IPS DF 6.9 (cell line): ENCODE results near the gene CEP97.
"Not testable (repeated sequence)": the region's sequence is repeated elsewhere in the genome, so short reads cannot be mapped to it uniquely, and the experiment has no call there.

ENCODE experiments used
- DNase-seq: peaks from one replicate; pipeline ENCODE4 v3.0.0-alpha.2; 2013; ENCODE audit warnings: low read depth, low spot score
- H3K27ac ChIP-seq: one replicate; pipeline ENCODE4 v1.5.1; 2013; ENCODE audit warnings: low read length, control low read depth
- H3K27me3 ChIP-seq: 2 replicates; pipeline ENCODE4 v1.6.1; 2013; ENCODE audit warnings: mild to moderate bottlenecking, low read length; ENCODE audit not compliant: control insufficient read depth, insufficient read depth
- H3K36me3 ChIP-seq: 2 replicates; pipeline ENCODE4 v1.6.1; 2013; ENCODE audit warnings: low read length; ENCODE audit not compliant: control insufficient read depth, insufficient read depth
- H3K4me1 ChIP-seq: 2 replicates; pipeline ENCODE4 v1.6.1; 2013; ENCODE audit warnings: low read length; ENCODE audit not compliant: control insufficient read depth, insufficient read depth
- H3K4me3 ChIP-seq: 2 replicates; pipeline ENCODE4 v1.5.1; 2013; ENCODE audit warnings: mild to moderate bottlenecking, low read length
- H3K9me3 ChIP-seq: 2 replicates; pipeline ENCODE4 v1.6.1; 2013; ENCODE audit warnings: low read length, inconsistent platforms; ENCODE audit not compliant: control insufficient read depth, insufficient read depth
- WGBS: extraction: QIAGEN DNeasy Blood & Tissue Kit; methylation state at CpG from one replicate; pipeline ENCODE4 v1.1.7; 2013; ENCODE audit warnings: mixed read lengths, missing lambda C conversion rate; ENCODE audit not compliant: insufficient read length, insufficient coverage; 5-methylcytosine and 5-hydroxymethylcytosine counted together

The CEP97 gene

GRCh38 chr3:101702726-101703125 is 21.7 kb upstream of the CEP97 start:
- no peak for DNase-seq
- no peaks in the 10 kb centered on the region for H3K27me3 ChIP-seq
- no peaks in the 10 kb centered on the region for H3K9me3 ChIP-seq
- H3K4me3 ChIP-seq = no peak overlapping the region
- H3K4me1 ChIP-seq = no peaks in the 10 kb centered on the region
- no peaks in the 10 kb centered on the region for H3K36me3 ChIP-seq
- no CpG with 5 or more reads among the region's 1 CpG for WGBS
- no peak overlapping the region for H3K27ac ChIP-seq

- Histone ChIP-seq H3K27ac (no peak overlapping the region), H3K4me3 (no peak overlapping the region), H3K4me1 (no peaks in the 10 kb centered on the region), H3K27me3 (no peaks in the 10 kb centered on the region), H3K36me3 (no peaks in the 10 kb centered on the region), H3K9me3 (no peaks in the 10 kb centered on the region)
- no peak for DNase-seq
- no CpG with 5 or more reads among the region's 2 CpGs for WGBS
These were observed 21.2 kb upstream of the CEP97 start for GRCh38 chr3:101703169-101703568.

- H3K27ac ChIP-seq, H3K36me3 ChIP-seq, H3K27me3 ChIP-seq, H3K4me1 ChIP-seq, H3K9me3 ChIP-seq, H3K4me3 ChIP-seq, DNase-seq: not testable (repeated sequence)
- WGBS = no CpG with 5 or more reads among the region's 2 CpGs
These were observed 19.8 kb upstream of the CEP97 start for GRCh38 chr3:101704639-101705038.

GRCh38 chr3:101709126-101709525 is 15.3 kb upstream of the CEP97 start:
- no peak for DNase-seq
- Histone ChIP-seq H3K4me1 (no peaks in the 10 kb centered on the region), H3K36me3 (no peaks in the 10 kb centered on the region), H3K9me3 (no peaks in the 10 kb centered on the region; the same call in 1 of the 2 replicates), H3K27ac (no peak overlapping the region), H3K27me3 (no peaks in the 10 kb centered on the region), H3K4me3 (no peak overlapping the region)
- WGBS = no CpG with 5 or more reads among the region's 4 CpGs

- DNase-seq = no peak
- Histone ChIP-seq H3K4me1 (no peaks in the 10 kb centered on the region; the same call in 1 of the 2 replicates), H3K9me3 (no peaks in the 10 kb centered on the region), H3K27ac (no peak overlapping the region), H3K27me3 (no peaks in the 10 kb centered on the region), H3K36me3 (no peaks in the 10 kb centered on the region), H3K4me3 (no peak overlapping the region)
- no CpG with 5 or more reads among the region's 1 CpG for WGBS
These were observed 6.0 kb upstream of the CEP97 start for GRCh38 chr3:101718455-101718854.

GRCh38 chr3:101719604-101720185 is 4.7 kb upstream of the CEP97 start:
- WGBS = no CpG with 5 or more reads among the region's 3 CpGs
- H3K27ac ChIP-seq = no peak overlapping the region

GRCh38 chr3:101720851-101721840 is 3.3 kb upstream of the CEP97 start:
- Histone ChIP-seq H3K4me3 (no peak overlapping the region), H3K36me3 (no peaks in the 10 kb centered on the region), H3K4me1 (no peaks in the 10 kb centered on the region; the same call in 1 of the 2 replicates), H3K9me3 (no peaks in the 10 kb centered on the region), H3K27ac (no peak overlapping the region), H3K27me3 (no peaks in the 10 kb centered on the region)
- no peak for DNase-seq
- WGBS = no CpG with 5 or more reads among the region's 10 CpGs

More at GRCh38 chr3:101719604-101720185, 4.7 kb upstream of the CEP97 start:
- no peaks in the 10 kb centered on the region for H3K27me3 ChIP-seq
- H3K4me1 ChIP-seq = no peaks in the 10 kb centered on the region; the same call in 1 of the 2 replicates
- H3K9me3 ChIP-seq = no peaks in the 10 kb centered on the region
- no peak for DNase-seq
- no peaks in the 10 kb centered on the region for H3K36me3 ChIP-seq
- no peak overlapping the region for H3K4me3 ChIP-seq

- Histone ChIP-seq H3K27me3 (no peaks in the 10 kb centered on the region), H3K36me3 (no peaks in the 10 kb centered on the region), H3K9me3 (no peaks in the 10 kb centered on the region), H3K4me1 (no peaks in the 10 kb centered on the region; the same call in 1 of the 2 replicates), H3K27ac (no peak overlapping the region), H3K4me3 (no peak overlapping the region)
- no peak for DNase-seq
- no CpG with 5 or more reads among the region's 7 CpGs for WGBS
These were observed 1.8 kb upstream of the CEP97 start for GRCh38 chr3:101722394-101723173.

- Histone ChIP-seq H3K27ac (no peak overlapping the region), H3K9me3 (no peaks in the 10 kb centered on the region), H3K4me3 (peak overlapping the region; percentile 98; the same call in 1 of the 2 replicates), H3K27me3 (no peaks in the 10 kb centered on the region), H3K36me3 (no peaks in the 10 kb centered on the region; the same call in 1 of the 2 replicates), H3K4me1 (no peaks in the 10 kb centered on the region; the same call in 1 of the 2 replicates)
- WGBS = no CpG with 5 or more reads among the region's 21 CpGs
- DNase-seq = no peak
These were observed 928 bp downstream of the CEP97 start for GRCh38 chr3:101725194-101725889.
